Right lobe of liver (tissue), 4 donors: ENCODE results near the gene YWHAH.

Experiments used
- POLR2A ChIP-seq: fragments of 450-650 bp; IDR thresholded peaks from one replicate; pipeline ENCODE4 v1.6.1; 2017; ENCODE audit warnings: antibody characterized with exemption, mild to moderate bottlenecking
- TF ChIP-seq, protein P1 (sequence below), 4 donors: fragments of 200-600 bp in 3 of 4; fragments of 450-650 bp in 1 of 4; IDR thresholded peaks; one replicate each; pipeline versions ENCODE4 v1.5.1 to v1.8.0; 2016 to 2022; ENCODE audit warnings: antibody characterized with exemption in 4 of 4, mild to moderate bottlenecking in 2 of 4
- donor health status: DM: no; HTN: no; CAD: no.
- donor health status: DM: no; HTN: no; CAD: no.
- donor health status: DM: no; HTN: yes; CAD: no.

GRCh38 chr22:31980628-31981027 lies 36.3 kb downstream of the YWHAH start:
- TF ChIP-seq, protein P1, sequence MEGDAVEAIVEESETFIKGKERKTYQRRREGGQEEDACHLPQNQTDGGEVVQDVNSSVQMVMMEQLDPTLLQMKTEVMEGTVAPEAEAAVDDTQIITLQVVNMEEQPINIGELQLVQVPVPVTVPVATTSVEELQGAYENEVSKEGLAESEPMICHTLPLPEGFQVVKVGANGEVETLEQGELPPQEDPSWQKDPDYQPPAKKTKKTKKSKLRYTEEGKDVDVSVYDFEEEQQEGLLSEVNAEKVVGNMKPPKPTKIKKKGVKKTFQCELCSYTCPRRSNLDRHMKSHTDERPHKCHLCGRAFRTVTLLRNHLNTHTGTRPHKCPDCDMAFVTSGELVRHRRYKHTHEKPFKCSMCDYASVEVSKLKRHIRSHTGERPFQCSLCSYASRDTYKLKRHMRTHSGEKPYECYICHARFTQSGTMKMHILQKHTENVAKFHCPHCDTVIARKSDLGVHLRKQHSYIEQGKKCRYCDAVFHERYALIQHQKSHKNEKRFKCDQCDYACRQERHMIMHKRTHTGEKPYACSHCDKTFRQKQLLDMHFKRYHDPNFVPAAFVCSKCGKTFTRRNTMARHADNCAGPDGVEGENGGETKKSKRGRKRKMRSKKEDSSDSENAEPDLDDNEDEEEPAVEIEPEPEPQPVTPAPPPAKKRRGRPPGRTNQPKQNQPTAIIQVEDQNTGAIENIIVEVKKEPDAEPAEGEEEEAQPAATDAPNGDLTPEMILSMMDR (IDR thresholded peaks at IDR 0.05) = no peak
- no peak for TF ChIP-seq POLR2A
